OCI-M2 (cell line): ENCODE measurements around the gene LDHAL6B.

Experiments used
- DNase-seq: peaks from one replicate; lab custom pipeline; 2025; ENCODE audit not compliant: unreplicated experiment; lab: John Stamatoyannopoulos, UW

The LDHAL6B gene

DNA sequence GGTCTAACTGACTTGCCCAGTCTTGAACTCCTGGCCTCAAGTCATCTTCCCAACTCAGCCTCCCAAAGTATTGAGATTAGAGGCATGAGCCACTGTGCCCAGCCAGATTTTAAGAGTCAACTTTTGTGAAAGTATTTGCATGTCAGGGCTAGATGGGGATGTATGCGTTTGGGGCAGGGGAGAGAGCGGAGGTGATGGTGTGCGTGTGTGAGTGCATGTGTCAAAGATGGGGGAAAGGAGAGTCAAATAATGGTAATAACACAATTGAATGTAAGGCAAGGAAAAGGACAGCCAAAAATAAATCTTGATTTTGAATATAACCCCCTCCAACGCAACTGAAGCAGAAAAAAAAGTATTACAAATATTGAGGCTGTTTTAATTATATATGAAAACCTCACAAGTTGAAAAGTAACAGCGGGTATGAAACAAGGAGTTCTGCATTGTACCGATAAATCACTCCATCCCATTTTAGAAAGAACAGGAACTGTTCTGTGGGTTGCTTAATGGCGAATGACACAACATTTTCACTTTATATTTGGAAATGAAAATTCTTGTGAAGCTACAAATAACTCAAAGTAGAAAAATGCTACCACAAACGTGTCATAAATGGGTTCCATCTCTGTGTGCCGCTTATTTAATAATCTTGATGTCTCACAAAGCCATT, 29.9 kb upstream of the LDHAL6B start:
- DNase-seq, result no peak

GRCh38 chr15:59177317-59177660, 29.4 kb upstream of the LDHAL6B start:
- DNase-seq, result no peak

DNA sequence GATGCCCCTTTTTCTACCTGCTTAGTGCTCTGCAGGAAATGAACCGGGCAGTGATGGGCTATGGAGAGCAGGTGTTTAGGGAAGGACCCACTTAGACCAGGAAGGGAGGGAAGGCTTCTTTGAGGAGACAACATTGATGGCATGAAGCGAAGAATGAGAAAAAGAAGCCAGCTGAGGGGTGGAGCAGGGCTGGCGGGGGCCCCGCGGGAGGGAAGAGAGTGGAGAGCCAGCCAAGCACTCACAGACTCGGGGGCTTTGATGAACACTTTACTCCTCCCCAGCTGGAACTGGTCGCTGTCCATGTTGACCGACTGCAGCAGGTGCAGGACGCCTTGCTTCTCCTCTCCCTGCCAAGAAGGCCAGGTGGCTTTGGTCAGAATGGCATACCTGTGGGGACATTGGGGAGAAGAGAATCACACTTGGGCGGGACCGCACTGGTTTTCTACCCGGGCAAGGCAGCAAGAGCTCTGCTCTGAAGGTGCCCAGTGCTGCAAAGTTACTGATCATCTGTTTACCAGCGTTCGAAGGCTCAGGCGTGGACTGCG, 28.4 kb upstream of the LDHAL6B start:
- no peak for DNase-seq

- DNase-seq, result no peak
Observed at GRCh38 chr15:59179717-59180116, 26.9 kb upstream of the LDHAL6B start.

DNA sequence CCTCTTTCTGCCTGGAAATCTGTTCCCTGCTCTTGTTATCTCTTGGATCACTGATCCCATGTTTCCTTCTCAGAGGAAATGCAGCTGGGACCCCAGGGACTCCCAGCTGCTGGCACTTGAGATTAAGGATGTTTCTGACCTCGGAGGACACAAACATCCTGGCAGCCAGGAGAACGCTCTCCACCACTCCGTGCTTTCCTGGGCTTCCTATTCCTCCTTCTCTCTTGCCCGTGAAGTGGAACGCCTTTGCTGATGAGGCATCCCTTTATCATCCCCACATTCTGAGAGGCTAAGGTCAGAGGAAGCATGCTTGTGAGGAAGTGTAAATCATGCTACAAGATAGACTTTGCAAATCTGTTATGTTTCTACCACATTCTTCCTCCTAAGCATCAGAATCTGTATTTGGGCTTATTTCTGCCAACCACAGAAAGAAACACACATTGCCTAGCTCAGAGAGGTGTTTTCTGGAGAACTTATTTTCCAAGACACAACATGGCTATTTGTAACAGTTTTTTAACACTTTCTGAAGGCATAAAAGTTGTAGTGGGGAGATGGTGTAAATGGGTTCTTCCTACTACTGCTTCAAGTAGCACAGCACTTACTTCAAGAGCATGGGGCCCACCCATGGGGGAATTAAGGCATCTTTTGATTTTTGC, 25.6 kb upstream of the LDHAL6B start:
- no peak for DNase-seq

- no peak for DNase-seq
Observed at GRCh38 chr15:59185725-59186124, 20.9 kb upstream of the LDHAL6B start.

GRCh38 chr15:59186501-59186900, 20.1 kb upstream of the LDHAL6B start:
- no peak for DNase-seq

GRCh38 chr15:59189241-59189640, 17.4 kb upstream of the LDHAL6B start:
- no peak for DNase-seq

DNA sequence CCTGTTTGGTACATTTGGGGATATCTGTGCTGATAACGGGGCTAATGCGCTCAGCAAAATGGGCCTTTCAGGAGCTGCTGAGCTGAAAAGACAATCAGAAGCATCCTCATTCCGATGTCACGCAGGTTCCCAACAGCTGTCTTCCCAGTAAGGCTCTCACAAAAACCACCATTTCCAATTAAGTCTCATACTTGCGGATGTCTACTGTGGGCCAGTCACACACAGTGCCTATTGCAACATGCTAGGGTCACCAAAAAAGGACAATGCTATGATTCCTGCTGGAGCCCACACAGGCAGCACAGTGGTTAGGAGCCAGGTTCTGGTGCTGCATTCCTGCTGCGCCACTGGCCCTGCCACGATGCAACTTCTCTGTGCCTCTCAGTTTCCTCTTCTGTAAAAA, 16.4 kb upstream of the LDHAL6B start:
- DNase-seq, result no peak

DNA sequence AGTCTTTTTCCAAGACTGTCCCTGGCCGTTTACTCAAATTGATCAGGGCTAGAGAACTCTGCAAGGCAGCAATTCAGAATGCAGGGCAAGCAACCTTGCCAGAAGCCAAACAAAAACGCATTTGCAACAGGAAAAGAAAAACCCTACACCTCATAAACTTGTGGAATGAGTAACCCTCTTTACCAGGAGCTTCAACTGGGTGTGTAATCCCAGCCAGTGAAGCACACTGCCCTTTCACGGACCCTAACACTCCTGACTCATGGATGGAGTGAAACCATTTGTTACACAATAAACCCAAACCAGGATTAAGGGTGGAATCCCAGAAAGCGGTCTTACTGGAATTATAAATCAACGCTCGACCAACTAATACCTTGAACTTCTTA, 14.8 kb upstream of the LDHAL6B start:
- DNase-seq, result no peak

- DNase-seq, result no peak
Observed at GRCh38 chr15:59194639-59195325, 11.9 kb upstream of the LDHAL6B start.

GRCh38 chr15:59196416-59196815, 10.2 kb upstream of the LDHAL6B start:
- no peak for DNase-seq

- no peak for DNase-seq
Observed at GRCh38 chr15:59197454-59197853, 9.2 kb upstream of the LDHAL6B start.

DNA sequence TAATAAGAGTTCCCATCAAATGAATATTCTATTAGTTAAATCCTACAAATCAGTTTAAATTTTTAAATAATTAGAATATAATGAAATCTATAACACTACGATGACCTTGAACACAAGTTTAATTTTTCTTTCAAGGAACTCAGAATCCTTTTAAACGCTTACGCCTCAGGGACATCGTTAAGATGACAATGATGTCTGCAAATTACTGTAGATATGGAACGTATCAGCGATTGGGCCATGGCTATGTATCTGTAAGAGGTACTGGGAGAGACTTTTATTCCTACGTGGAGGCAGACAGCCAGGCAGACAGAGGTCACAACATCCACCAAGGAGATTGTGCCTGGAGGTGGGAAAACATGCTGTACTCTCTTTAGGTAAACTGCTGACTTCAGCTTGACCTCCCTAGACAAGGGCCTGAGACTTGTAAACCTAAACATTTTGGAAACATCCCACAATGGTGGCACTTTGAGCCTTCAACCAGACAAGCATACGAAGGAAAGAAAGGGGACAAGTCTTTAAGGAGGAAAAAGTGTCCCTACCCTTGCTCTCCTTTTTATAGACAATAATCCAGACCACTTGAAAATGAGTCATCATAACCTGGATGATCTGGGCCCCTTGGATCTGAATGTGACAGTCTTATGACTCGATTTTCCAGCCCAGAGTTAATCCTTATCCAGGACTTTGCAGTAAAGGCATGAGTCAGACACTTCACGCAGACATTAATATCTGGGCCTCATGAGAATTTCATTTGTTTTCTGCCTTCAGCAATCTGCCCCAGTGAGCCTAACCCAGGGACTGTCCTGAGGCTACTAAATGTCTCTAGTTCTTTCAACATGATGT, 6.8 kb upstream of the LDHAL6B start:
- no peak for DNase-seq

GRCh38 chr15:59200560-59200959, 6.1 kb upstream of the LDHAL6B start:
- no peak for DNase-seq

GRCh38 chr15:59203008-59203407, 3.6 kb upstream of the LDHAL6B start:
- DNase-seq, result no peak

- DNase-seq, result no peak
Observed at GRCh38 chr15:59203657-59204056, 3.0 kb upstream of the LDHAL6B start.

DNA sequence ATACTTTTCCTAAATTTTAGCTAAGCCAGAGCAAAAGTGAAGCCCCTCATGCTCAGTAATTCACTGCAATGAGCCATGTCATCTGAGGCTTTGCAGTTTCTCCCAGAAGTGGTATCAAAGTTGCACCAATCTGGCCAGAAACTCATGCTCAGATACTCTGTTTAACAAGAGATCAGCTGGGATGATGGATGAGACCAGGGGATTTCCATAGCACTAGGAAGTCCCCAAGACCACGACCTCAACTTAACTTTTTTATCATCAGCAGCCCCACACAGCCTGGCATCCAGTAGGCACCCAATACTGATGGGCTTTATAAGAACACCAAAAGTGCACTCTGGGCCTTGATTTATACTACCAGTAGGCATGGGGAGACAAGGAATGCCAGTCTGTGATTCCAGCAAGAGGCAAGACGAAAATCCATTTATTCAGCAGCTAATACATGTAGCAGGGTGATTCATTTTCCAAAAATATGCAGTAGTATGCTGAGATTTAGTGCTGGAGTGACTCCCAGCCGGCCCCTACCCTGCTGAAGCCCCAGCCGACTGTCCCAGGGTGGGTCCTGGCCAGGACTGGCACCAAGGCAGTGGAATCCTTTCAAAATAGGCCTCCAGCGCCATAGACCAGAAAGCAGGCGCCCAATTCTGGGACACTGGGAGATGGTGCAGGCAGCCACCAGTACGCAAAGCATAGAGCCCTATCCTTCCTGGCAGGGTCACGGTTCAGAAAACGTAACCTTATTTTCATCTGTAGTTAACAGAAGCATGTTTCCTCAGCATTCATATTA, 612 bp upstream of the LDHAL6B start:
- no peak for DNase-seq

GRCh38 chr15:59208613-59209249, 2.1 kb downstream of the LDHAL6B start:
- DNase-seq, result no peak

DNA sequence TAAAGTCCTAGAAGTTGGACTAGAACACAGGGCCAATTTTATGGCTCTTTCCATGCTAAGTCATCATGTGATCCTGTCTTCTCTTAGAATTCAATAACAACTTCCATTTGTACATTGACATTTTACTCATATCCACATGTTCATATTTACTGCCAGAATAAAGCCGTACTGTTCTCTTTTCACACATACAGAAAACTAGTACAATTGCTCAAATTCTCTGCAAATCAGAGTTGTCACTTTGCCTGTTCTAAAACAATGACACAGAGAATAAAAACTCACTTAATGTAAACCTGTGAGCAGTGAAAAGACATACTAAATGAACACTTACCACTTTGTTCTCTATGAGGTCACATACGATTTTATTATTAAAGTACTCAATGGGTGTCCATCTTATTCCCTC, 3.5 kb downstream of the LDHAL6B start:
- DNase-seq, result no peak
